Brain pericyte (primary cell): ENCODE data around the gene MSL2.
"Not testable (repeated sequence)": the region's sequence is repeated elsewhere in the genome, so short reads cannot be mapped to it uniquely, and the experiment has no call there.

ENCODE experiments used
- DNase-seq: peaks from one replicate; pipeline ENCODE4 v3.0.0-alpha.2; 2012; ENCODE audit warnings: low read depth, low spot score

The MSL2 gene

GRCh38 chr3:136144397-136144796 is 51.7 kb downstream of the MSL2 start:
- DNase-seq, result not testable (repeated sequence)

- no peak for DNase-seq
Measured at GRCh38 chr3:136142592-136142991, 53.5 kb downstream of the MSL2 start.

- DNase-seq, result no peak
Measured at GRCh38 chr3:136141891-136142290, 54.2 kb downstream of the MSL2 start.

- DNase-seq, result no peak
Measured at GRCh38 chr3:136141291-136141785, 54.8 kb downstream of the MSL2 start.

- no peak for DNase-seq
Measured at GRCh38 chr3:136136454-136136853, 59.7 kb downstream of the MSL2 start.

GRCh38 chr3:136135039-136135802 is 60.9 kb downstream of the MSL2 start:
- DNase-seq, result no peak

- DNase-seq, result no peak
Measured at GRCh38 chr3:136134091-136134490, 62.0 kb downstream of the MSL2 start.

- not testable (repeated sequence) for DNase-seq
Measured at GRCh38 chr3:136131647-136132046, 64.5 kb downstream of the MSL2 start.

- no peak for DNase-seq
Measured at GRCh38 chr3:136122006-136122405, 74.1 kb downstream of the MSL2 start.

- DNase-seq, result no peak
Measured at GRCh38 chr3:136120373-136121348, 75.5 kb downstream of the MSL2 start.

- not testable (repeated sequence) for DNase-seq
Measured at GRCh38 chr3:136119783-136120182, 76.4 kb downstream of the MSL2 start.

GRCh38 chr3:136119332-136119731 is 76.8 kb downstream of the MSL2 start:
- not testable (repeated sequence) for DNase-seq

- DNase-seq, result peak; percentile 40
Measured at GRCh38 chr3:136114421-136114820, 81.7 kb downstream of the MSL2 start.

- no peak for DNase-seq
Measured at GRCh38 chr3:136110481-136110880, 85.7 kb downstream of the MSL2 start.

- DNase-seq, result no peak
Measured at GRCh38 chr3:136109499-136109898, 86.6 kb downstream of the MSL2 start.

- DNase-seq, result no peak
Measured at GRCh38 chr3:136106101-136106500, 90.0 kb downstream of the MSL2 start.

- no peak for DNase-seq
Measured at GRCh38 chr3:136105044-136105443, 91.1 kb downstream of the MSL2 start.
